Measurements from ENCODE around the gene EVA1A.
"Not testable (repeated sequence)": the region's sequence is repeated elsewhere in the genome, so short reads cannot be mapped to it uniquely, and the experiment has no call there.

The EVA1A gene

DNA sequence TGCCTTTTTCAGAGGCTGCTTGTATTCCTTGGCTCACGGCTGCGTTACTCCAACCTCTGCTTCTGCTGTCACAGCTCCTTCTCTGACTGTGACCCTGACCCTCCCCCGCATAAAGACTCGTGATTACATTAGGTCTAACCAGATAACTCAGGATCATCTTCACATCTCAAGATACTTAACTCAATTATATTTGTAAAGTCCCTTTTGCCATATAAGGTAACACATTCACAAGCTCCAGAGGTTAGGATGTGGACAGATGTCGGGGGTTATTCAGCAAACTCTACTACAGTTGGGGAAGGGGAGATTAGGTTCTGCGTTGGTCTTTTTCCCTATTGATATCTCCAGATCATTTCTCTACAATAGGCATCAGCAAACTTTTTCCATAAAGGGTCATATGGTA lies 76.9 kb downstream of the EVA1A start:
- DNase-seq (ENCODE audit: low read depth in 2 of 2): no peak

DNA sequence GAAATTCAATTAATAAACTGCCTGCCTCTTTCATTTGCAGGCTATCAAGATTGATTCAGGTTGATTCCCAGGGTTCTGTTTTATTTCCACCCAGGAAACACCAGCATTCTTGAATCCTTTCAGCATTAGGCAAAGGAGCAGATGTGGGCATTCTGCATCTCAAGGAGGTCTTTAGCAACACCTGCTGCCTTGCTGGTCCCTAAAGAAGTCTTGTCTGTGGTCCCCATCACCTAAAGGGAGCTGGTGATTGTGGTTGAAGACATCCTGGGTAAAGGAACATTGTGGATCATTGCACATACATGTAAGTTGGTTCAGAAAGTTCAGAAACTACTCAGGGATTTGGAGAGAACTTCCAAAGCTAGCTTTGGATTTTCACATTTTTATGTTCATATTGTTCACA lies 78.3 kb downstream of the EVA1A start:
- DNase-seq (ENCODE audit: low read depth in 2 of 2): no peak

DNA sequence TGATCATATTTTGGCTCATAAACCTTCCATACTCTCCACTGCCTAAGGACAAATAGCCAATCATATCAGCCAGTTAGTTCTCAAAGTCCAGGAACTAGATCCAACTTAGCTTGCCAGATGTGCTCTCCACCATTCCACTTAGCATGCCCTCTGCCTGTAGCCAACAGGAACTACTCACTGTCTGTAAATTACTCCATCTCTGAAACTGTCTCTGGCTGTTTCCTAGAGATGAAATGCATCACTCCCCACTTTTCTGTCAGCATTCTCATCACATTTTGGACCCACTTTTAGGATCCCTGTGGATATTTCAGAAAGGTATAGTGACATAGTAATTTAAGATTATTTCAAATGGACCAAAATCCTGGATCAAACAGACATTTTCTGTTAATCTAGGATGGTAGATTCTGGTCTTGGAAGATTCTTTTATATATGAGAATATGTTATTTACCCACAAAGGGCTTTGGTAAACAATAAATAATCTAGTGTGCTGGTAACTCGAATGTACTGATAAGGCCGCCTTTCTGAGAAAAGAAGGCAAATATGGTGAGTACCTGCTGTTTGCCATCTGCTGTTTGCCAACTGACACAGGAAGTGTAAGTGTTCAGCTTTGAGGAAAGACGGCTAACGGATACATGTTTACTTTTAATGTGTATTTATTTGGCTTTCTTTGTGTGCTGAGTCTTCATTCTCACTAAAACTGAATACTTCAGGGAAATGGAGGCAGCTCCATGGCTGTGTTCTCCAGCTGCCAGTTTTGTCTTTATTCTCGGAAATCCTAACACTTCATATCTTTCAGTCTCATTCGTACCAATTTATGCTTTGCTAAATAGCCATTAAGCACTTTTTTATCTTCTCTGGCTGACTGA lies 79.5 kb downstream of the EVA1A start:
- DNase-seq (ENCODE audit: low read depth in 2 of 2): no peak

DNA sequence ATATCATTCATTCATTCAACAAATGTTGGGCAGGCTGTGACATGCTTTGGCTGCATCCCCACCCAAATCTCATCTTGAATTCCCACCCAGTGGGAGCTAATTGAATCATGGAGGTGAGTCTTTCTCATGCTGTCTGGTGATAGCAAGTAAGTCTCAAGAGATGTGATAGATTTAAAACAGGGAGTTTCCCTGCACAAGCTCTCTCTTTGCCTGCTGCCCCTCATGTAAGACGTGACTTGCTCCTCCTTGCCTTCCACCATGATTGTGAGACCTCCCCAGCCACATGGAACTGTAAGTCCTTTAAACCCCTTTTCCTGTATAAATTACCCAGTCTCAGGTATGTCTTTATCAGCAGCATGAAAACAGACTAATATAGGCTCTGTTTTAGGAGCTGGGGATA lies 83.0 kb downstream of the EVA1A start:
- DNase-seq (ENCODE audit: low read depth in 2 of 2): not testable (repeated sequence)

DNA sequence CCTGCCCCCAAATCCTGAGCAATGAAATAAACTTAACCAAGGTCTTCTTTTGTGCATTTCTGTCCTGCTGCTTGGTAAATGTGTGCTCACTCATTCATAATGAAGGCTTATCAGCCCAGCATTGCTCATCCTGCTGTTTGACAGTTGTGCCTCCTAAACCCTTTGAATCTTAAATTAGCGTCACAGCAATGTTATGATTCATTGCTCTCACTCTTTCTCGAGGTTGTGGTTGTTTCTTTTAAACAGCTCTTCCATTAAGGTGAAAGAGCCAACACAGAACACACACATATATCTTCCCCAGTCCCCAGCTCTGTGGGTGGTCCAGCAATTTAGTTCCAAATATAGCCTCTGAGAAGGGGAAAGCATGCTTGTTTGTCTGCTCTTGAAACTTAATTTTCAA lies 84.0 kb downstream of the EVA1A start:
- no peak for DNase-seq (ENCODE audit: low read depth in 2 of 2)

DNA sequence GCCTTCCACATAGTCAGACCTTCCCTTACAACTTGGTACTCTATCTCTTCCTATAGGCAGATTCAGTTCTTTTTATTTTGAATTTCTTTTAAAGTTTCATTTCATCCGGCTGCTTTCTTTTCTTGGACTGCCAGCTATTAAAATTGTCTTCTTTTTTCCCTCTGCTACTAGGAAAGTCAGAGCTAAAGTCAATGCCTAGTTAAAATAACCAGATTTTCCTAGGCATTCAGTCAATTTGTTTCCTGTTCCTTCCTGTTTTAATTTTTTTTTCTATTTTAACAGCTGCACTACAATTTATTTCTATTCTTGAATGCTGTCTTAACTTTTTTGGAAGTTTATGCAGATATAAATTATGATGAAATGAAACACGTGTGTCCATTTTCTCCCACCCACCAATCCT lies 84.8 kb downstream of the EVA1A start:
- DNase-seq (ENCODE audit: low read depth in 2 of 2): no peak

DNA sequence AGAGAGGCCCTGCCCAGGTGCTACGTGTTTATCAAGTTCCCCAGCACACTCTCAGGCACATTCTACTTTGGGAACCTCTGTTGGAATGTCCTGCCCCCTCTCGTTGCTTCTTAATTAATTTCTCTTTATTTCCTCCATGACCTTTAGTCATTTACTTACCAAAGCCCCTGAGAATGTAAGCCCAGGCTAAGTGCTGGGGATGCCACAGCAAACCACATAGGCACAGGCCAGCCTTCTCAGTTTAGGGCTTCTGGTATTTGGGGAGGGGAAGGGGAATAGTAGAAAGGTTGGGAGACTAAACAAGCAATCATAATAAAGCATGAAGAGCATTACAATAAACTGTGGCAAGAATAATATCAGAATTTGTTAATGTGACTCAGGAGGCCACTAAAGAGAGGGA lies 85.7 kb downstream of the EVA1A start:
- DNase-seq (ENCODE audit: low read depth in 2 of 2): no peak

DNA sequence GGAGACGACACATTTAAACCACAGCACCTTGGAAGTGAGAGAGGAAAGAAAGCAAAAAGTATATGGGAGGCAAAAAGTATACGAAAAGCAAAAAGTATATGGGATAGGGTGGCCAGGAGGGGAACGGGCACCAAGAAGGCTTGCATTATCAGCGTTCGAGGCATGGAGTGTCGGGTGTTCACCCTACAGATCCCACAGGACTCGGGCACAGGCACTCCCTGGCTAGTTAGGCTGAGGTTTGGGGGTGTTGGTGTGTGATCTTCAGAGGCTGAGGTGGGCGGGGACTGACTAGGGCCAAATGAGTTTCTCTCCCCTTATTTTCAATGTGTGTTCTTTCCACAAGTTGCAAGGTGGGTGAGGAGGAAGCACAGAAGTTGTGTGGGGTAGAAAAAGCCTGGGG lies 86.6 kb downstream of the EVA1A start:
- no peak for DNase-seq (ENCODE audit: low read depth in 2 of 2)

DNA sequence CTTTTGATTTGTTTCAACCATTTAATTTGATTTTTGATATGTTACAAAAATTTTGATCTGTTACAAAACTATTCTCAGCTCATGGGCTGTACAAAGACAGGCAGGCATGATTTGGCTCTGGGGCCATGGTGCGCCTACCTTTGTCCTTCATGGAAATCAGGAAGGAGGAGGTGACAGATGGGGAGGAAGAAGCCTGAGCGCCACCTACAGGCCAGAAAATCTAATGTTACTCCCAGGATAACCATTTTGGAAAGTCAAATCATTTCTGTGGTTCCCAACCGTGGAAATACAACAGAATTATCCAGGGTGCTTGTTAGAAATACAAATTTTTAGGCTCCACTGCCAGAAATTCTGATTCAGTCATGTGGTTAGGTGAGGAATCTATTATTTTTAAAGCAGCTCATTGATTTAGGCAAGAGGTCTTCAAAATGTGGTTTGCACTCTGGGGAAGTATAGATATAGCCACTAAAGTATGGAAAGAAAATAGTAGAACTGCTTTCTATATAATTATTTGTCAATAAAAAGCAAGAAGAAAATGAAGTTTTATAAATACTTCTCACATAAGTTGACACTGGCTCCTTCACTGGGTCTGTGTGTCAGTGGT lies 93.9 kb downstream of the EVA1A start:
- no peak for DNase-seq (ENCODE audit: low read depth in 2 of 2)

DNA sequence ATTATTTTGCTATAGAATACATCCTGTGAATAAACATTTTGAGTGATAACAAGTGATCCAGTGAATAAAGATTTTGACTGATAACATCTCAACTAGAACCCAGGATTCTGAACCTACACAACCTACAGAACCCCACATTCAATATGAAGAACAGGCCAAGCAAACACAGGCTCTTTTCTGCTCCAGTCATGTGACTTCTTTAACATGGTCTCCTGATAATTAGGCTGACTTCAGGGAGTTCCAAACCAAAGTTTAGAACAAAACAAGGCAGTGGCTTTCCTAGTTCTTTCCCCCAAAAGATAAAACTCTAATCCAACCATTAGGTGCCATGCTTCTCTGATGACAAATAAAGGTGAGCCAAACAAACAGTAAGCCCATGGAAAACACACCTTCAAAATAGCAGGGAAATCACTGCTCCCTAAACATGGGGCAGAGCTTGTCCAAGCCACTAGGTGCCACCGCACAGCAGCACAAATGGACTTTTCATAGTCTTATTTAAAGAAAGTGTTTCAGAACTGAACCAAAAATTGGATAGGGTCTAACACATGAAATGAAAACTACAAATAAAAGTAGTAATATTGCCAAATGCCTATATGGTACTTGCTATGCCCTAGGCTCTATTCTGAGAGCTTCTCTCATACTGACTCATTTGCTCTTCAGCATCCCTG lies 95.3 kb downstream of the EVA1A start:
- no peak for DNase-seq (ENCODE audit: low read depth in 2 of 2)

DNA sequence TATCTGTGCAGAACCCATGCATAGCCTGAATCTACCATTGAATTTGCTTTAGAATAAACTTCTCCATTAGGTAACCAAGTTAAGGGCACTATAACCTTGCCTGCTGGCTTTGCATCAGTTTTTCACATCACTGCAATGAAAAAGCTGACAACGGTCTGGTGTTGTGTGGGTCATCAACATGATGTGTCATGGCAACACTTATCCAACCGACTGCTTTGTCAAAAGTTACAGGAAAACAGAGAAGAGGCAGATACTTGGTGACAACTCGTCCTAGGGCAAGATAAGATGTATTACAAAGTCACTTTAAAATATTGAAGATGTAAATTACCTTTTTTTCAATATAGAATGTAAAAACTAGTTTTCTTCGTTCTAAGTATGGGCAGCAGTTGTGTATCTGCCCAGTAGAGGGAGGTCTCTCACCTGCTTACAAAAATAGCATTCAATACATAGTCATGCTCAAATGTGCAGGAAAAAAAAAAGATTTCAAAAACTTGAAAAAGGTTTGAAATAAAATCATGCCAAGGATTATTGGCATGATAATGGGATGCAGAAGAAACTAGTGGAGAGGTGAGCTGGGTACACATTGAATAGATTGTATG lies 96.3 kb downstream of the EVA1A start:
- no peak for DNase-seq (ENCODE audit: low read depth in 2 of 2)

DNA sequence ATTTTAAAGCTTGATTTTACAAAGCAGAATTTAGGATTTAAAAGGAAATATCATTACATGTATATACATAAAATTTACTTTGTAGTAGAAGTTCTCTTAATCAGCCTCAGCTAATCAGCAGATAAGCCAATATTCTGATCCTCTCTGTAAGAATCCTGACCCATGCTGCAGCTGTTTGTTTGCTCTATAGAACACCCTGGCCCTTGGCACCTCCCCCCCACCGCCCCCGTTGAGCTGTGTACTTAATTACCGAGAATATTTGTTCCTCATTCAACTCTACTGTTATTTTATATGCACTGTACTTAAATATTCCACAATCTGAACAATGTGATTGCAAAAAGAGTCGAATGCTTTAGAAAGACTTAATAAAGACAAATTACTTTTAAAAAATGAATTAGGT lies 98.0 kb downstream of the EVA1A start:
- DNase-seq (ENCODE audit: low read depth in 2 of 2): no peak

DNA sequence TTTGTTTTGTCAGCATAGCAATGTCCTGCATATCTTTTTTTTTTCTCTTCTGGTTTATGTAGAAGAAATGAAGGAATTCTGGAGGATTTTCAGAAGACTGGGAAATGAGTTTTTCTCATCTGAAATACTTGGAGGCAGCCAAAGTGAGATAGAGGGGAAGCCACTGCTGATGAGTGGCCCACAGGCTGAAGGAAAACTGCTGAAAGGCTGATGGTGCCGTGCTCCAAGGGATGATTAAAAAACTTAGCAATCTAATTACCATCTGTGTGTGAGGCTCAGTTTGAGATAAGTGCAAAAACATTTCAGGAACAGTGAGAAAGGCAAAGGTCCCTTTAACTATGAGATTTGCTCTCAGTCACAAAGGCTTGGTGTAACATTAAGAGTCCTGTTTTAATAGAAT lies 98.5 kb downstream of the EVA1A start:
- no peak for DNase-seq (ENCODE audit: low read depth in 2 of 2)

DNA sequence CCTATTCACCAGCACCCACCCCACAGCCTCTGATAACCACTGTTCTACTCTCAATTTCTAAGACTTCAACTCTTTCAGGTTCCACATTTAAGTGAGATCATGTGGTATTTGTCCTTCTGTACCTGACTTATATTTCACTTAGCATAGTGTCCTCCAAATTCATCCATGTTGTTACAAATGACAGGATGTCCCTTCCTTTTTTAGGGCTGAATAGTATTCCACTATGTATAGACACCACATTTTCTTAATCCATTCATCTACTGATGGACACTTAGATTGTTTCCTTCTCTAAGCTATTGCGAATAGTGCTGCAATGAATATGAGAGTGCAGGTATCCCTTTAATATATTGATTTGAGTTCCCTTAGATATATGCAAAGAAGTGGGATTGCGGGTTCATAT lies 100.1 kb downstream of the EVA1A start:
- DNase-seq (ENCODE audit: low read depth in 2 of 2): no peak

DNA sequence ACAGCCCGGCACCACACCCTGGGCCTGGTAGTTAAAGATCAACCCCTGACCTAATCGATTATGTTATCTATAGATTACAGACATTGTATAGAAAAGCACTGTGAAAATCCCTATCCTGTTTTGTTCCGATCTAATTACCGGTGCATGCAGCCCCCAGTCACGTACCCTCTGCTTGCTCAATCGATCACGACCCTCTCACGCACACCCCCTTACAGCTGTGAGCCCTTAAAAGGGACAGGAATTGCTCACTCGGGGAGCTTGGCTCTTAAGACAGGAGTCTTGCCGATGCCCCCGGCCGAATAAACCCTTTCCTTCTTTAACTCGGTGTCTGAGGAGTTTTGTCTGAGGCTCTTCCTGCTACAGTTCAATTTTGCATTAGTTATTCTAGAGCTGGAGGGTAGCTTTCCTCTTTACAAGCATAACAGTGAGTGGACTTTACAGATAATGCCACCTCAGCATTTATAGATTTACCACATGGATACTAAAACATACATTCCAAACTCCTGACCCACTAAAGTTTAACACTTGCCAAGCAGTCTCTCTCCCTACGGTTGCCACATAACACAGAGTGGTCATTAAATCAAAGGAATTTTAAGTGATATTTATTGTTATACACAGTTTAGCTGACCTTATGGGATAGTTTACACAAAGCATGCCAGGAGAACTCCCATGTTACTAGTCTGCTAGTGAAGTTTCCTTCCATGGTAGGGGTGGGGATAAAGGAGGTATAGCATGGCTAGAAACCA lies 101.0 kb downstream of the EVA1A start:
- DNase-seq (ENCODE audit: low read depth in 2 of 2): no peak

DNA sequence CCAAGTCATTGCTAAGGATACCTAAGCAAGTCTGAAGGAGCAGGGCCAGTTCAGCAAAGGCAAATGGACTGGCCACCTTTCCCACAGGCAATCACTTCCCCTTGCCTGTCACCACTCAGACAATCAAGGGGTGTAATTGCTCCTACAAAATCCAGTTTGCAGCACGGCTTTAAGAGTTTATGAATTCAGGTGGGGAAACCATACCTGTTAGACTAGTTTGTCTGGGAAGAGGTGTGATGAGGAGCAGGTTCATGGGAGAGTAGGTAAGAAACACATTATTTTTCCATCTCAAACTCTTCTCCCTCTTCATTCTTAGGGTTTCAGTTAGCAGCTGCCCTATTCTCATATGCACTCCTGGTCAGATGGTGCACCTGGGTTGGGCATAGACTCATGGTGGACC lies 102.5 kb downstream of the EVA1A start:
- DNase-seq (ENCODE audit: low read depth in 2 of 2): no peak

DNA sequence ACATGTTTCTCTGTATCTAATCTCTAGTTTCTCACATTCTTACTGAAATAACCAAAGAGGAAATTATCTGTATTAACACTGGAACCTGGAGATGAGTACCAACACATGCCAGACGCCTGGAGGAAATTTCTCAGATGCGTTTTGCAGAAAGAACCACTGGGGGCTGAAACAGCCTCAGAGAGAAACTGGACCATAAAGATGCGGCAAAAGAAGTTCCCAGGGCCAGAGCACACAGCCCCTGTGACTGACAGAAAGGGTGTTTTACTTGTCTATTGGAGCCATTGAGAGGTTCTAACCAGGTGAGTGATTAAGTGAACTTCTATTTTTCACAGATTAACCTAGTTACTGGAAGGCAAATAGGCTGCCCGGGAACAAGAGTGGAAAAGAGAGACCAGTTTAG lies 103.9 kb downstream of the EVA1A start:
- DNase-seq (ENCODE audit: low read depth in 2 of 2): no peak

DNA sequence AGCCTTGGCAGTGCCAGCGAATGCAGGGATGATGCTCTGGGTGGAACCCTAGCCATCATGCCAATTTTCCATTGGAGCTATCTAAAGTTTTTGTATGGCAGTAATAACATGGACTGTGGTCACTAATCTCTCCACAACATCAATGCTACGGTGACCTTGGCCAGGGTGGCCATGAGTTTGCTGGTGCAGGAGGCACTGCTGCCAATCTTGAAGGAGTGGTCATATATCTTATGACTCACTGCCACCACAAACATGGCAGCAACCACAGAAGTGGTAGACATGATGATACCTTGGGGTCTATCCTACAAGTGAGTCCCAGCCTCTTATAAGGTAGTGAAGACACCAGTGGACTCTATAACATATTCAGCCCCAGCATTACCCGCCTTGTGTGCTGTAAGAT lies 104.6 kb downstream of the EVA1A start:
- no peak for DNase-seq (ENCODE audit: low read depth in 2 of 2)

DNA sequence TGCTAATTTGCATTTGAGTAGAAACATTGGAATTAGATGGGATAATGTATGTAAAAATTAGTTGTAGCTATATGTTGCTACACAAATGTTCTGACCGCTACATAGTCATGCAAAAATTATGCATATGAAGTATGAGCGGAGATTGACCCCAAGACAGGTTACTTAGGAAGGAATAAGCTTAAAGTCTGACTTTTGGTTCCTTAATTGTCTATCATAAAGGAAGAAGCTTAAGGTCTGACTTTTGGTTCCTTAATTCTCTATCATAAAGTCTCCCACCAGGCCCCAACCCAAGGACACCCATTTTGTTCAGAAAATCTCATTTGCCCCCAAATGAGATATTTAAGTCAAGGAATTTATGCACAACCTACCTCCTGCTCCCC lies 106.5 kb downstream of the EVA1A start:
- DNase-seq (ENCODE audit: low read depth in 2 of 2): no peak

DNA sequence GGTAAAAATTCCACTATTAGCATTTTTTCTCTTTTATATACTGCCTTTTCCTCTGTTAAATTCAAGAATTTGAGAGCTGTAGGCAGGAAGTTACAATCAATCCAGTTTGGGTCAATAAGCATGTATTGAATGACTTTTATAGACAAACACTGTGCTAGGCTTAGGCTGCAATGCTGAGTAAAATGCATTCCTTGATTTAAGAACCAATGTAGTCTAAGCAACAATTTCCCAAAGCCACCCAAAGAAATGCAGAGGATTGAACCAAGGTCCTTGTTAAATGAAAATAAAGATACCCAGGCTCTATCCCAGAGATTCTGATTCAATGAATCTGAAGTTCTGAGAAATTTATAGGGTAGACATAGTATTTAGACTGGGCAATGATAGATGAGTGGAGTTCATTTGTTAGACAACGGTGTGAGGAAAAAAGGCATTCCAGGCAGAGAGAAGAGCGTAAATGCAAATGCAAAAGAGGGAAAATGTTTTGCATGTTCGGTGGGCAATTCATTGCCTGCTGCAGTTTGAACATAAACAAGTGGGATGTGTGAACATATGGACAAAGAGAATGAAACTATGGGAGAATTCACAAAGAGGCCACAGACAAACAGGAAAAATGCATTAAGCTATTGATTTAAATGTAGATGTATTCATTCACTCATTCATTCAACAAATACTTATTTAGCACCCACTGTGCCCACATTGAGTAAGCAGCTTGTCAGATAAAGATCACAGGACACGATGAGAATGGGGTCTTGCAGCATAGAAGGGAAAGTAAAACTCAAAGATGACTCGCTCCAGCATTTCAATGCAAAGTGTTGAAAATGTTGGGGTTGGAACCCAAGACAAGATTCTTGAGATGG lies 107.1 kb downstream of the EVA1A start:
- DNase-seq (ENCODE audit: low read depth in 2 of 2): no peak

DNA sequence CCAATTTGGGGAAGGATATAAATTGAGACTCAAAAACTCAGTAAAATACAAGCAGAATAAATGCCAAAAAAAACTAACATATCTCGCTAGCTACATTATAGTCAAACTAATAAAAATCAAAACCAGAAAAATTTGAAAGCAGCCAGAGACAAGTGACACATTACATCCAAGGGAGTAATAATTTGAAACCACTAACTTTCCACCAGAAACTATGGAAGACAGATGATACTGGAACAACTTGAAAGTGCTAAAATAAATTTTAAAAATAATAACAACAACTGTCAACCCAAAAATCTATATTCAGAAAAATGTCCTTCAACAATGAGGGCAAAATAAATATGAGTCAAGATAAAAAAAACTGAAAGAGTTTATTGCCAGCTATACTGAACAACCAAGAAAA lies 110.7 kb downstream of the EVA1A start:
- DNase-seq (ENCODE audit: low read depth in 2 of 2): no peak
